Neuronal stem cell (in vitro differentiated cells): ENCODE results near the gene CD164.
A peak's percentile ranks its signal among the peaks of the same experiment; 100 is the strongest.

ENCODE experiments used
- DNase-seq: peaks from one replicate; pipeline ENCODE4 v3.0.0-alpha.2; 2013; ENCODE audit warnings: low spot score
- H2AFZ ChIP-seq: one replicate; pipeline ENCODE4 v1.6.1; 2013; ENCODE audit warnings: mild to moderate bottlenecking, low read length, inconsistent platforms
- H2AK5ac ChIP-seq: 2 replicates; pipeline ENCODE4 v1.6.1; 2013; ENCODE audit warnings: low read depth, mild to moderate bottlenecking, inconsistent platforms, low read length, moderate library complexity, mixed read lengths
- H2BK120ac ChIP-seq: 2 replicates; pipeline ENCODE4 v1.6.1; 2013; ENCODE audit warnings: low read depth, mild to moderate bottlenecking, inconsistent platforms, low read length, moderate library complexity, mixed read lengths
- H2BK12ac ChIP-seq: one replicate; pipeline ENCODE4 v1.6.1; 2013; ENCODE audit warnings: low read length, inconsistent platforms
- H2BK15ac ChIP-seq: 2 replicates; pipeline ENCODE4 v1.6.1; 2013; ENCODE audit warnings: mild to moderate bottlenecking, low read length, inconsistent platforms, mixed read lengths
- H2BK5ac ChIP-seq: one replicate; pipeline ENCODE4 v1.6.1; 2013; ENCODE audit warnings: inconsistent platforms, mild to moderate bottlenecking, low read length, moderate library complexity
- H3K14ac ChIP-seq: one replicate; pipeline ENCODE4 v1.6.1; 2013; ENCODE audit warnings: low read length, inconsistent platforms
- H3K18ac ChIP-seq: 2 replicates; pipeline ENCODE4 v1.6.1; 2013; ENCODE audit warnings: low read length, inconsistent platforms
- H3K23ac ChIP-seq: 2 replicates; pipeline ENCODE4 v1.6.1; 2013; ENCODE audit warnings: low read depth, mild to moderate bottlenecking, mixed read lengths, low read length, inconsistent platforms; ENCODE audit not compliant: poor library complexity
- H3K27ac ChIP-seq: replicated peaks from 3 replicates; pipeline ENCODE4 v1.5.1; 2013; ENCODE audit warnings: low read length, inconsistent platforms
- H3K27me3 ChIP-seq, 3 experiments: 2 replicates each; pipeline ENCODE4 v1.6.1; 2013; ENCODE audit warnings: low read length in 3 of 3, mild to moderate bottlenecking in 2 of 3, inconsistent platforms in 1 of 3, low read depth in 1 of 3, mixed read lengths in 1 of 3, moderate library complexity in 1 of 3; ENCODE audit not compliant: control insufficient read depth in 3 of 3, insufficient read depth in 3 of 3
- H3K36me3 ChIP-seq, 2 donors: replicated peaks in 1 of 2; 2 replicates each; pipeline ENCODE4 v1.6.1; 2013; ENCODE audit warnings: low read length in 2 of 2; ENCODE audit not compliant: control insufficient read depth in 2 of 2, insufficient read depth in 2 of 2
- H3K4ac ChIP-seq: 2 replicates; pipeline ENCODE4 v1.6.1; 2013; ENCODE audit warnings: inconsistent platforms, mild to moderate bottlenecking, low read length, moderate library complexity
- H3K4me1 ChIP-seq, 2 donors: 1 replicate in 1 of 2; 2 replicates in 1 of 2; pipeline ENCODE4 v1.6.1; 2013; ENCODE audit warnings: low read length in 2 of 2, low read depth in 1 of 2; ENCODE audit not compliant: control insufficient read depth in 2 of 2, insufficient read depth in 1 of 2
- H3K4me2 ChIP-seq: one replicate; pipeline ENCODE4 v1.6.1; 2013; ENCODE audit warnings: mild to moderate bottlenecking, low read length, inconsistent platforms; ENCODE audit not compliant: insufficient read depth, poor library complexity, severe bottlenecking
- H3K4me3 ChIP-seq, 2 donors: 2 replicates each; pipeline ENCODE4 v1.5.1; 2013; ENCODE audit warnings: low read length in 2 of 2, mild to moderate bottlenecking in 2 of 2, inconsistent platforms in 1 of 2, moderate library complexity in 1 of 2
- H3K79me1 ChIP-seq: one replicate; pipeline ENCODE4 v1.6.1; 2013; ENCODE audit warnings: low read depth, mild to moderate bottlenecking, inconsistent platforms, low read length, moderate library complexity
- H3K9ac ChIP-seq: one replicate; pipeline ENCODE4 v1.6.1; 2013; ENCODE audit warnings: mild to moderate bottlenecking, low read depth, low read length, inconsistent platforms; ENCODE audit not compliant: poor library complexity
- H3K9me3 ChIP-seq, 2 donors: replicated peaks in 1 of 2; 2 replicates each; pipeline versions ENCODE3 to v1.6.1; 2013; ENCODE audit warnings: low read length in 2 of 2, mild to moderate bottlenecking in 2 of 2, inconsistent platforms in 1 of 2, low read depth in 1 of 2, mixed read lengths in 1 of 2, moderate library complexity in 1 of 2; ENCODE audit not compliant: control insufficient read depth in 2 of 2, insufficient read depth in 1 of 2
- H4K8ac ChIP-seq: one replicate; pipeline ENCODE4 v1.6.1; 2013; ENCODE audit warnings: low read depth, mild to moderate bottlenecking, inconsistent platforms, low read length, moderate library complexity
- H4K91ac ChIP-seq: one replicate; pipeline ENCODE4 v1.6.1; 2013; ENCODE audit warnings: low read length, low read depth, mild to moderate bottlenecking, inconsistent platforms; ENCODE audit not compliant: poor library complexity
- whole genome bisulfite sequencing, 2 donors: extraction: QIAGEN DNeasy Blood & Tissue Kit; methylation state at CpG; one replicate each; pipeline ENCODE4 v1.1.7; 2013; ENCODE audit warnings: missing lambda C conversion rate in 2 of 2, mixed read lengths in 1 of 2; ENCODE audit not compliant: insufficient read length in 2 of 2, insufficient replicate concordance in 1 of 2; ENCODE audit errors: extremely low coverage in 2 of 2; 5-methylcytosine and 5-hydroxymethylcytosine counted together

The CD164 gene

GRCh38 chr6:109318328-109318876, 63.9 kb downstream of the CD164 start:
- WGBS, 2 donors, result no CpG with 5 or more reads among the region's 11 CpGs
- H2BK120ac ChIP-seq, result no peak overlapping the region
- H3K23ac ChIP-seq, result no peak overlapping the region
- no peak overlapping the region for H3K4ac ChIP-seq
- H3K4me1 ChIP-seq, result peaks cover 3 to 8% of the 10 kb centered on the region in 2 donors
- DNase-seq, result no peak
- H4K8ac ChIP-seq, result no peak overlapping the region
- no peaks in the 10 kb centered on the region for H3K79me1 ChIP-seq
- no peak overlapping the region for H4K91ac ChIP-seq
- H3K4me3 ChIP-seq, result no peak overlapping the region
- H3K18ac ChIP-seq, result no peak overlapping the region
- H3K27me3 ChIP-seq, result no peaks in the 10 kb centered on the region
- H2BK5ac ChIP-seq, result peak overlapping the region; percentile 43
- H3K4me2 ChIP-seq, result no peak overlapping the region
- no peak overlapping the region for H2BK15ac ChIP-seq
- H2AFZ ChIP-seq, result no peak overlapping the region
- peak overlapping the region; percentile 55 for H3K9ac ChIP-seq
- H3K27ac ChIP-seq, result no peak overlapping the region
- no peaks in the 10 kb centered on the region for H3K9me3 ChIP-seq
- H3K14ac ChIP-seq, result no peak overlapping the region
- no peak overlapping the region for H2AK5ac ChIP-seq
- no peaks in the 10 kb centered on the region for H3K36me3 ChIP-seq
- H2BK12ac ChIP-seq, result no peak overlapping the region

GRCh38 chr6:109316909-109317308, 65.4 kb downstream of the CD164 start:
- Histone ChIP-seq H3K14ac (no peak overlapping the region), H4K8ac (no peak overlapping the region), H2BK120ac (no peak overlapping the region), H3K4me3 (no peak overlapping the region), H3K36me3 (no peaks in the 10 kb centered on the region), H3K79me1 (no peaks in the 10 kb centered on the region), H4K91ac (no peak overlapping the region), H3K27ac (no peak overlapping the region), H3K23ac (no peak overlapping the region), H2AFZ (no peak overlapping the region), H2BK5ac (no peak overlapping the region), H3K9me3 (no peaks in the 10 kb centered on the region), H3K27me3 (no peaks in the 10 kb centered on the region), H2AK5ac (no peak overlapping the region), H3K4ac (no peak overlapping the region), H2BK12ac (no peak overlapping the region), H2BK15ac (no peak overlapping the region), H3K18ac (no peak overlapping the region), H3K4me2 (no peak overlapping the region), H3K4me1 (peaks cover 3 to 8% of the 10 kb centered on the region in 2 donors), H3K9ac (no peak overlapping the region)
- whole genome bisulfite sequencing, 2 donors, result no CpG with 5 or more reads among the region's 5 CpGs
- no peak for DNase-seq
